ENCODE measurements around the gene TLE7.

The TLE7 gene

GRCh38 chr16:71448274-71448866 is 6.5 kb upstream of the TLE7 start:
- H3K4me3 ChIP-seq (ENCODE audit: low read depth, low read length) = no peak overlapping the region
- no peak overlapping the region for H3K27ac ChIP-seq (ENCODE audit: low read depth, low read length)
- H3K9me3 ChIP-seq (ENCODE audit: control insufficient read depth, insufficient read depth, low read depth, low read length) = peaks cover 80% of the 10 kb centered on the region
- no peaks in the 10 kb centered on the region for H3K4me1 ChIP-seq (ENCODE audit: control insufficient read depth, insufficient read depth, low read length)
- no peak overlapping the region for H3K9ac ChIP-seq (ENCODE audit: low read length)
- H3K36me3 ChIP-seq (ENCODE audit: control insufficient read depth, insufficient read depth, low read length) = peaks cover 57% of the 10 kb centered on the region
- no peaks in the 10 kb centered on the region for H3K27me3 ChIP-seq (ENCODE audit: control insufficient read depth, insufficient read depth, low read length)

GRCh38 chr16:71443714-71444113 is 1.9 kb upstream of the TLE7 start:
- Histone ChIP-seq H3K4me1 (ENCODE audit: control insufficient read depth, insufficient read depth, low read length) (no peaks in the 10 kb centered on the region), H3K27me3 (ENCODE audit: control insufficient read depth, insufficient read depth, low read length) (peaks cover 5% of the 10 kb centered on the region; the same call in 1 of the 2 replicates), H3K9me3 (ENCODE audit: control insufficient read depth, insufficient read depth, low read depth, low read length) (peaks cover 44% of the 10 kb centered on the region), H3K9ac (ENCODE audit: low read length) (no peak overlapping the region), H3K27ac (ENCODE audit: low read depth, low read length) (no peak overlapping the region), H3K36me3 (ENCODE audit: control insufficient read depth, insufficient read depth, low read length) (peaks cover 11% of the 10 kb centered on the region), H3K4me3 (ENCODE audit: low read depth, low read length) (no peak overlapping the region)

GRCh38 chr16:71441348-71442050 is 355 bp downstream of the TLE7 start:
- Histone ChIP-seq H3K27ac (ENCODE audit: low read depth, low read length) (no peak overlapping the region), H3K4me3 (ENCODE audit: low read depth, low read length) (no peak overlapping the region), H3K27me3 (ENCODE audit: control insufficient read depth, insufficient read depth, low read length) (peaks cover 12% of the 10 kb centered on the region; the same call in 1 of the 2 replicates), H3K4me1 (ENCODE audit: control insufficient read depth, insufficient read depth, low read length) (no peaks in the 10 kb centered on the region), H3K9ac (ENCODE audit: low read length) (no peak overlapping the region), H3K36me3 (ENCODE audit: control insufficient read depth, insufficient read depth, low read length) (no peaks in the 10 kb centered on the region), H3K9me3 (ENCODE audit: control insufficient read depth, insufficient read depth, low read depth, low read length) (peaks cover 23% of the 10 kb centered on the region)

- Histone ChIP-seq H3K27me3 (ENCODE audit: control insufficient read depth, insufficient read depth, low read length) (peaks cover 16% of the 10 kb centered on the region; the same call in 1 of the 2 replicates), H3K36me3 (ENCODE audit: control insufficient read depth, insufficient read depth, low read length) (no peaks in the 10 kb centered on the region), H3K9ac (ENCODE audit: low read length) (no peak overlapping the region), H3K9me3 (ENCODE audit: control insufficient read depth, insufficient read depth, low read depth, low read length) (peaks cover 17% of the 10 kb centered on the region), H3K4me3 (ENCODE audit: low read depth, low read length) (no peak overlapping the region), H3K27ac (ENCODE audit: low read depth, low read length) (no peak overlapping the region), H3K4me1 (ENCODE audit: control insufficient read depth, insufficient read depth, low read length) (no peaks in the 10 kb centered on the region)
Measured at GRCh38 chr16:71440669-71441347, 1.0 kb downstream of the TLE7 start.

DNA sequence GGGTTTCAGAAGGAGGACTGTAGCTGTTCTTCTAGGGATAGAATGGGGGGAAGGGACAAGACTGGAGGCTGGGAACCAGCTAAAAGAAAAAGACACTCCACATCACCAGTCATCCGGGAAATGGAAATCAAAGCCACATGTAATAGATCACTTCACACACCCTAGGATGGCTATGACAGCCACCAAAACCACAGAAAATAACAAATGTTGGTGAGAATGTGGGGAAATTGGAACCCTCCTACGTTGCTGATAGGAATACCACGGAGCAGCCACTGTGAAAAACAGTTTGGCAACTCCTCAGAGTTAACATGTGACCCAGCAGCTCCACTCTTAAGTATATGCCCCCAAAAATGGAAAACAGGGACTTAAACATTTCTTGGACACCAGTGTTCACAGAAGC is 2.3 kb downstream of the TLE7 start:
- no peak overlapping the region for H3K9ac ChIP-seq (ENCODE audit: low read length)
- H3K27ac ChIP-seq (ENCODE audit: low read depth, low read length) = no peak overlapping the region
- peaks cover 16% of the 10 kb centered on the region; the same call in 1 of the 2 replicates for H3K27me3 ChIP-seq (ENCODE audit: control insufficient read depth, insufficient read depth, low read length)
- peaks cover 8% of the 10 kb centered on the region for H3K9me3 ChIP-seq (ENCODE audit: control insufficient read depth, insufficient read depth, low read depth, low read length)
- no peaks in the 10 kb centered on the region for H3K36me3 ChIP-seq (ENCODE audit: control insufficient read depth, insufficient read depth, low read length)
- H3K4me3 ChIP-seq (ENCODE audit: low read depth, low read length) = no peak overlapping the region
- no peaks in the 10 kb centered on the region for H3K4me1 ChIP-seq (ENCODE audit: control insufficient read depth, insufficient read depth, low read length)

DNA sequence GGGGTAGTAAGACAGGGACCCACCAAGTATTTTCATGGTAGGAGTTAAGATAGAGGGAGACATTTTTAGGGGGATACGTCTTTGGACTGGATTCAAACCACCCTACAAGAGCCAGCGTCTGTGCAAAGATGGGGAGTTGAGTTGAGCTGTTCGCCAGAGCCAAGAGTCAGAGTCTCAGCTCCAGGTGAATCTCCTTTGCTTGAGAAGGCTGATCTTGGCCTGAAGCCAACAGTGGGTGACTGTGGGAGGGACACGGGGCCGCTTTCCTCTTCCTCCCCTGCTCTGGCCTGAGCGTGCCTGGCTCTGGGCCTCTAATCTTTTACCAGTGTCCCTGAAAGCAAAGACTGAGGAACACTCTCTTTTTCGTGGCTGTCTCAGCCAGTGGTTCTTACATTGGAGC is 5.4 kb downstream of the TLE7 start:
- no peak overlapping the region for H3K27ac ChIP-seq (ENCODE audit: low read depth, low read length)
- H3K36me3 ChIP-seq (ENCODE audit: control insufficient read depth, insufficient read depth, low read length) = no peaks in the 10 kb centered on the region
- H3K9ac ChIP-seq (ENCODE audit: low read length) = no peak overlapping the region
- peaks cover 27% of the 10 kb centered on the region; the same call in 1 of the 2 replicates for H3K27me3 ChIP-seq (ENCODE audit: control insufficient read depth, insufficient read depth, low read length)
- no peaks in the 10 kb centered on the region for H3K4me1 ChIP-seq (ENCODE audit: control insufficient read depth, insufficient read depth, low read length)
- H3K9me3 ChIP-seq (ENCODE audit: control insufficient read depth, insufficient read depth, low read depth, low read length) = no peaks in the 10 kb centered on the region
- no peak overlapping the region for H3K4me3 ChIP-seq (ENCODE audit: low read depth, low read length)

DNA sequence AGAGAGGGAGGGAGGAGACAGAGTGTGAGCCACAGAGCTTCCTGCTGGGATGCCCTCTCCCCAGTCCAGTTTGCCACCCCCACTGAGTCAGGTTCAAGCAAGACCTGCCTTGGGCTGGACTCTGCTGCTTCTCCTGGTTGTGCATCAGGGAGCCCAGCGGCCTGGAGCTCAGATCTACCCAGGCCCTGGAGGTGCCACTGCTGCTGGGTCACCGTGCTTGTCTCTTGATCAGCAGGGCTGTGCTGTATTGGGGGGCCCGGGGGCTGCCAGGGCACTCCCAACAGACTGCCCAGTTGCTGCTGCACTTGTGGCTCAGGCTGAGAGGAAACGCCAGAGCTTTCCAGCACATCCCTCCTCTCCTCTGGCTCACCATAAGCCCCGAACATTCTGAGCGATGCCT is 8.9 kb downstream of the TLE7 start:
- H3K4me3 ChIP-seq (ENCODE audit: low read depth, low read length) = no peak overlapping the region
- H3K9ac ChIP-seq (ENCODE audit: low read length) = no peak overlapping the region
- H3K27ac ChIP-seq (ENCODE audit: low read depth, low read length) = no peak overlapping the region
- no peaks in the 10 kb centered on the region for H3K36me3 ChIP-seq (ENCODE audit: control insufficient read depth, insufficient read depth, low read length)
- H3K9me3 ChIP-seq (ENCODE audit: control insufficient read depth, insufficient read depth, low read depth, low read length) = no peaks in the 10 kb centered on the region
- H3K27me3 ChIP-seq (ENCODE audit: control insufficient read depth, insufficient read depth, low read length) = peaks cover 36% of the 10 kb centered on the region; the same call in 1 of the 2 replicates
- no peaks in the 10 kb centered on the region for H3K4me1 ChIP-seq (ENCODE audit: control insufficient read depth, insufficient read depth, low read length)

DNA sequence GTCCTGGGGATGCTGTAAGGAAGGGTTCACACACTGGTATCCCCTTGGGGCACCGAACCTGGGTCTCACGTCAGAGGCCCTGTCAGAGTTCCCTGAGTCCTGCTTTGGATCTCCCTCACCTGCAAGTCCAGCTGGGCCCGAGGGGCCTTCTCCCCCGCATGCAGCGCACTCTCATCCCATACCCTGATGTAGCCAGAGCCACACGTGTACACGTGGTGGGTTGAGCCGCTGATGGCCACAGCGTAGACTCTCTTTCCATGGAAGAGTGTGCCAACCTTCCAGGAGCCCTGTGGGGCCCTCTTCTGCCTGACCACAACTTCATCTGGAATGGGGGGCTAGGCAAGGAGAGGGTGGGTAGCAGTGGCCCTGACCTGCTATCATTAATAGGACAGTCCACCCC is 9.9 kb downstream of the TLE7 start:
- Histone ChIP-seq H3K4me1 (ENCODE audit: control insufficient read depth, insufficient read depth, low read length) (no peaks in the 10 kb centered on the region), H3K36me3 (ENCODE audit: control insufficient read depth, insufficient read depth, low read length) (no peaks in the 10 kb centered on the region), H3K27ac (ENCODE audit: low read depth, low read length) (no peak overlapping the region), H3K4me3 (ENCODE audit: low read depth, low read length) (no peak overlapping the region), H3K9ac (ENCODE audit: low read length) (no peak overlapping the region), H3K27me3 (ENCODE audit: control insufficient read depth, insufficient read depth, low read length) (peaks cover 31% of the 10 kb centered on the region; the same call in 1 of the 2 replicates), H3K9me3 (ENCODE audit: control insufficient read depth, insufficient read depth, low read depth, low read length) (no peaks in the 10 kb centered on the region)

GRCh38 chr16:71431176-71431575 is 10.7 kb downstream of the TLE7 start:
- no peaks in the 10 kb centered on the region for H3K9me3 ChIP-seq (ENCODE audit: control insufficient read depth, insufficient read depth, low read depth, low read length)
- H3K27ac ChIP-seq (ENCODE audit: low read depth, low read length) = no peak overlapping the region
- H3K27me3 ChIP-seq (ENCODE audit: control insufficient read depth, insufficient read depth, low read length) = peaks cover 26% of the 10 kb centered on the region; the same call in 1 of the 2 replicates
- H3K9ac ChIP-seq (ENCODE audit: low read length) = no peak overlapping the region
- no peak overlapping the region for H3K4me3 ChIP-seq (ENCODE audit: low read depth, low read length)
- H3K4me1 ChIP-seq (ENCODE audit: control insufficient read depth, insufficient read depth, low read length) = no peaks in the 10 kb centered on the region
- no peaks in the 10 kb centered on the region for H3K36me3 ChIP-seq (ENCODE audit: control insufficient read depth, insufficient read depth, low read length)

DNA sequence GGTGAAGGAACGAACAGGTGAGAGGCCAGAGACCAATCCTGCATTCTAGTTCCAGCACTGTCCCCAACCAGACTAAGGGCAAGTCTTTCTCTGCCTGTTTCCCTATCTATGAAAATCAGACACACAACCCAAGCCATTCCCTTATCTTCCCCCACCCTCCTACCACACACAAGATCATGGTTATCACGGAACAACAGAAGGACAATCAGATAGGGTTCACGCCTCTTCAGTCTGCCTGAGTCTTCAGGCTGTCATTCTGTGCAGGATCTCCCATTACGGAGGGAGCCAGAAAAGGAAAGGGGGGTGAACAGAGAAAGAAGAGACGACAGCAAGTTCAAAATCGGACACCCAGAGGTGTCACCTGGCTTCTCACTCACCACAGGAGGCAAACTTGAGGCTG is 11.1 kb downstream of the TLE7 start:
- no peaks in the 10 kb centered on the region for H3K9me3 ChIP-seq (ENCODE audit: control insufficient read depth, insufficient read depth, low read depth, low read length)
- peaks cover 25% of the 10 kb centered on the region; the same call in 1 of the 2 replicates for H3K27me3 ChIP-seq (ENCODE audit: control insufficient read depth, insufficient read depth, low read length)
- H3K27ac ChIP-seq (ENCODE audit: low read depth, low read length) = no peak overlapping the region
- H3K36me3 ChIP-seq (ENCODE audit: control insufficient read depth, insufficient read depth, low read length) = no peaks in the 10 kb centered on the region
- no peak overlapping the region for H3K9ac ChIP-seq (ENCODE audit: low read length)
- H3K4me3 ChIP-seq (ENCODE audit: low read depth, low read length) = no peak overlapping the region
- no peaks in the 10 kb centered on the region for H3K4me1 ChIP-seq (ENCODE audit: control insufficient read depth, insufficient read depth, low read length)

GRCh38 chr16:71429581-71429980 is 12.3 kb downstream of the TLE7 start:
- Histone ChIP-seq H3K36me3 (ENCODE audit: control insufficient read depth, insufficient read depth, low read length) (no peaks in the 10 kb centered on the region), H3K9ac (ENCODE audit: low read length) (no peak overlapping the region), H3K4me1 (ENCODE audit: control insufficient read depth, insufficient read depth, low read length) (0 out of 2 replicates have a peak, but pooled peaks cover 4% of the 10 kb centered on the region), H3K4me3 (ENCODE audit: low read depth, low read length) (no peak overlapping the region), H3K9me3 (ENCODE audit: control insufficient read depth, insufficient read depth, low read depth, low read length) (no peaks in the 10 kb centered on the region), H3K27ac (ENCODE audit: low read depth, low read length) (no peak overlapping the region), H3K27me3 (ENCODE audit: control insufficient read depth, insufficient read depth, low read length) (peaks cover 37% of the 10 kb centered on the region)

All from HUES6 (cell line).